OCI-M1 (cell line): ENCODE measurements around the gene WBP11.
"Not testable (repeated sequence)": the region's sequence is repeated elsewhere in the genome, so short reads cannot be mapped to it uniquely, and the experiment has no call there.

Experiments used
- DNase-seq: peaks from one replicate; lab custom pipeline; 2025; lab: John Stamatoyannopoulos, UW

Gene WBP11

DNA sequence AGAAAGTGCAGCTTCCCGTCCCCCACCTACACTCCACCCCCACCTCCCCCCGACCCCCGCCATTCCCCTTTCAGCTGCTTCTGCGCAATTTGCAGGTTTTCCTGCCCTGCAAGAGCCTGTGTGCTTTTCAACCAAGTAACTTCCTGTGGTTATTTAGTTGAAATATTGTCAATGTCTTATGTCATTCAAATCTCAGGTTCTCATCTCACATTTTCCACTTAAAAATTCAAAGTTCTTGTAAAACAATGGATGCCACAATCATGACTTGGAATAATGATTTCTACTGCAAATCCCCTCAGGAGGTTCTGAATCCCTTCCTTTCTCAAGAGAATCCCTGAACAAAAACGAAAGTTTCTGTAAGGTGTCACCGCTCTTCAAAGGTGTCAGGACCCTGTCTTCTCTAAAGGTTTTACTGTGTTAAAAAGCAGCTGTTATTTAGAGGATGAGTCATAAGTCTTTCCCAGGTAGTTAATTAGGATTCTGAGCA is 31.6 kb downstream of the WBP11 start:
- peak; percentile 47 for DNase-seq

DNA sequence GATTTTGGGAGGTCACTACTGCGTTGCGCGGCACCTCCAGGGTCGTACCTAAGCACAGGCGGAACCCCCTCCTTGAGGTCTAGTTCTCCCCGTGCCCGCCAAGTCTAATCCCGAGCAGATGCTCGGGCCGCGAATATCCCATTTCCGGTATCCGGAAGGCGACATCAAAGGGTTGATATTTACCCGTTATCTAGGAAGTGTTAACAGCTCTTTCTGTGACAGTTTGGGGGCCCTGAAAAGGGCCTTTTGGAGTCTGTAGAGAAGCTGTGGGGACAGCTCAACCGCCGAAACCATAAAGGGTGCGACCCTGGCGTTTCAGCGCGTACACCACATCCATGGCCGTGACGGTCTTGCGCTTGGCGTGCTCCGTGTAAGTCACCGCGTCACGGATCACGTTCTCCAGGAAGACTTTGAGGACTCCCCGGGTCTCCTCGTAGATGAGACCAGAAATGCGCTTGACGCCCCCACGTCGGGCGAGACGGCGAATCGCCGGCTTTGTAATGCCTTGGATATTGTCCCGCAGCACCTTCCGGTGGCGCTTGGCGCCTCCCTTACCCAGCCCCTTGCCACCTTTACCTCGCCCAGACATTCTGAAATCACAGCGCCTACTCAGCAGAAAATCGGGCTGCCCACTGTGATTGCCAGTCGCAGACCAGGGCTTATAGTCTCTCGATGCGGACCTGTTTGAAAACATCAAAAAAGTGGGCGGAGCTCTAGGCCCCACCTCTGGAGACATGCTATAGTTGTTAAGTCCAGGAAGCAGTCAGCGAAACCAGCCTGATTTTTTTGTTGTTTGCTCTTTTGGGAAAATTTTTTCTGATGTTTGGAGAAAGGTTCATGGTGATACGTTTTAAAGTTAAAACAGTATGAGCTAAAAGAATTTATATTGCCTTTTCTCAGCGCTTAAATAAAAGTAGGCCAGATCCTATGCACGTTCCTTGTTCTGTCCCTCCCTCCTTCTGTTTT is 32.5 kb downstream of the WBP11 start:
- peak; percentile 97 for DNase-seq

DNA sequence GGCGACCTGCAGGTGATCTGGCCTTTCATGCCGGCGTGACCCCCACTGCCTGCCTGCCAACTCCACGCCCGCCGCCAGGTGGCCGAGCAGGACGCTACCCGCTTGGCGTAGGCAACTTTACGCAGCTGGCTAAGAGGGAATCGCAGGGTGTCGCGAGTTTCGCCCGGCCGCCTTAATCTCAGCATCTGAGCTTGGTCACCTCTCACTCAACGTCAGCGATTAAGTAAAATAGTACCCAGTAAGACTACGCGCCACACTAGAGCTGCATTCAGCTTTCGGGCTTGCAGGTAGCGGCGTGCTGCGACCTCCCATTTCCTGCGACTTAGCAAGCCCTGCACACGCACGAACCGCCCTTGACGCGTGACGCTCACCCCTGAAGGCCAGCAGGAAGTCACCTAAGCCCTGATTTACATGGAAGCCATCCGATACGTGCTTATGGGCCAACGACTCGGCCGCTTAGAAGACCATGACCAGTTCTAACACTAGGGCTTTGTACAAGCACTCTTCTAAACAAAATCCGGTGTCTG is 33.2 kb downstream of the WBP11 start:
- peak; percentile 87 for DNase-seq

DNA sequence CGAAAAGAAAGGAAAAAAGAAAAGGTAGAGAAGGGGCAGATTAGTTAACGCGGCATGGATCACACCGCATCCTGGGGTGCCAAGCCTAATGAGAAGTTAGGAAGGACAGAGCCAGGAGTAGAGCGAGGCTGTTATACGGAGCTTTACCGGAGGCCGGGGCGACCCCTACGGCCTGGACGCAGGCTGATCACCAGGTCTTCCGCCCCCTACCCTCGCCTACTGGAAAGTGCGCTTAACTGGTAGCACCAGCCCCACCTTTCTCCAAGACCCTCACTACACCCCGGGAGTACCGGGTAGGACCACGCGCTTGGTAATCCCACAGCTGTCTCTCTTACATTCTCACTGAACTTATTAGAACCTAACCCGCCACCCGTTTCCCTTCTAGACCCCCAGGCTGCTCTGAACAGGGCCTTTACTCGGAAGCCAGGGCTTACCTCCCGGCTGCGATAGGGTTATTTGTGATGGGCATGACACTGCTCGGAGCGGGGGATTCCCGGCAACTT is 33.8 kb downstream of the WBP11 start:
- DNase-seq = no peak

DNA sequence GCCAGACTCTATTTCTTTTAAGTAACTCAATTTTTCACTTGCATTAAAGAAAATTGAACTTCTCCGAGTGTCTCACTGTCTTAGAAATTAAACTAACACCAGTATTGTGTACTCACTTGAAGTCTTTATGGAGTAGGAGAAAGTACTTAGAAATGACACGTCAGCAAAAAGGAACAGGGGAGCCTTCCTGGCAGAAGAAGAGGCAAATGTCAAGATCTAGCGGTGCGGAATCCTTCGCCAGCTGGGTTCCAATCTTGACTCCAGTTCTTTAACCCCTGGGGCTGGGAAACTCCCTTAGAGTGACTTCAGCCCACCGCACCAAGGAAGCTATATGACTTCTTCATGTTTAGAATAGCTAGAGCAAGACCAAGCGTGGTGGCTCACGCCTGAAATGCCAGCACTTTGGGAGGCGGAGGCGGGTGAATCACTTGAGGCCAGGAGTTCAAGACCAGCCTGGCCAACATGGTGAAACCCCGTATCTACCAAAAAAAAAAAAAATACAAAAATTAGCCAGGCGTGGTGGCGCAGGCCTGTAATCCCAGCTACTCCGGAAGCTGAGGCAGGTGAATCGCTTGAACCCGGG is 34.4 kb downstream of the WBP11 start:
- DNase-seq = no peak

DNA sequence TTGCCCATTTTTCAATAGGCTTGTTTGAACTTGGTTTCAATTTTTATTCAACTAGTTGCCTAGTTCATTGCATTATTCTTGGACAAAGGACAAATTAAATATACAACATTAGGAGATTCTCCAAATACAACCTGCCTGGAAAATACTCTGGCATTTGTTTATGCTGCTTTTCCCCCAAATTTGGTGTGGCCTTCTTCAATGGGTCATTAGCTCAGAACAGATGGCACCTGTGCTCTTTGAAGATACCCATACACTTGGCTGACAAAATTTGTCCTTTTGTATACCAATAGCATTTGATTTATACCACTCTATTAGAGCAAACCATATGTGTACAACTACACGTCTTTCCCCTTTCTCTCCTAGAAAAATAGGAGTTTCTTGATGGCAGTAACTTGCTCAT is 35.7 kb downstream of the WBP11 start:
- no peak for DNase-seq

DNA sequence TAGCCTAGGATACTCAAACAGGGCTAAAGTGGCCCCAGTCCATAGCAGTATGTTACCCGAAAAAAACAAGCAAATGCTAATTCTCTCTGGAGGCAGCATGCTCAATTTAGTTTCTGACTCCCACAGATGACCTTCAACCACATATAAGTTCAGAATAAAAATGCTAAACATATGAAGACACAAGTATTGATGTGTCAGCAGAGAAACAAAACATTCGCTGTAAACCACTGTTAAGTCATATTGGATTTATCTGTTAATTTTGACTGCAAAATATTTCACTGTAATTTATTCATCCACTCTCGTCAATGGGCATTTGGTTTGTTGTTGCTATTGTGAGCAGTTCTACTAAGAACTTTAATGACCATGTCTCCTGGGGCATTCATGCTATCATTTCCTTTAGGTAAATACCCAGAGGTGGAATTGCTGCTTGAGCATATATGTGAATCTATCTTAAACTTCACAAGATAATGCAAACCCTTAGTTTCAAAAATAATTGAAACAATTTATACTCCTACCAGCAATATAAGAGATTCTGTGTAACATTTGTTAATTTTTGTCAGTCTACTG is 36.5 kb downstream of the WBP11 start:
- no peak for DNase-seq

DNA sequence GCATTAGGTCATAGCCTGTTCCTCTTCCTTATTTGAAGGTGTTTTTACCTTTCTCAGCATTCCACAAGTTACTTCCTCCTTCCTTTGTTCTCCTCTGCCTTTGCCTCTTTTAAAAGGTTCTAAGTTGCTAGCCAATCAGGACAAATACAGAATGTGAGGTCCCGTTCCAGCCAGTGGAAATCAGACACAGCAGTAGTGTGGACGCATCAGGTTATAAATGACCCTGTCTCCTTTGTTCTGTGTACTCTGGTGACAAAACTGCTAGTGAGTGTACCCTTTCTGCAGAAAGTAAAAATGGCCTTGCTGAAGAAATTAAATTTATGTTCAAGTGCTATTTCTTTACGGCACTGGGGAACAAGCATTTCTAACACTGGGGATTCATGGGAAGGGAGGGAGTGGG is 37.3 kb downstream of the WBP11 start:
- DNase-seq = not testable (repeated sequence)

DNA sequence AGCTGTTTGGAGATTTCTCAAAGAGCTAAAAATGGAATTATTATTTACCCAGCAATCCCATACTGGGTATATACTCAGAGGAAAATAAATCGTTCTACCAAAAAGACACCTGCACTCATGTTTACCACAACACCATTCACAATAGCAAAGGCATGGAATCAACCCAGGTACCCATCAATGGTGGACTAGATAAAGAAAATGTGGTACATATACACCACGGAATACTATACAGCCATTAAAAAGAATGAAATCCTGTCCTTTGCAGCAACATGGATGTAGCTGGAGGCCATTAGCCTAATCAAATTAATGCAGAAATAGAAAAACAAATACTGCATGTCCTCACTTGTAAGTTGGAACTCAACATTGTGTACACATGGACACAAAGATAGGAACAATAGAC is 37.9 kb downstream of the WBP11 start:
- DNase-seq = no peak

DNA sequence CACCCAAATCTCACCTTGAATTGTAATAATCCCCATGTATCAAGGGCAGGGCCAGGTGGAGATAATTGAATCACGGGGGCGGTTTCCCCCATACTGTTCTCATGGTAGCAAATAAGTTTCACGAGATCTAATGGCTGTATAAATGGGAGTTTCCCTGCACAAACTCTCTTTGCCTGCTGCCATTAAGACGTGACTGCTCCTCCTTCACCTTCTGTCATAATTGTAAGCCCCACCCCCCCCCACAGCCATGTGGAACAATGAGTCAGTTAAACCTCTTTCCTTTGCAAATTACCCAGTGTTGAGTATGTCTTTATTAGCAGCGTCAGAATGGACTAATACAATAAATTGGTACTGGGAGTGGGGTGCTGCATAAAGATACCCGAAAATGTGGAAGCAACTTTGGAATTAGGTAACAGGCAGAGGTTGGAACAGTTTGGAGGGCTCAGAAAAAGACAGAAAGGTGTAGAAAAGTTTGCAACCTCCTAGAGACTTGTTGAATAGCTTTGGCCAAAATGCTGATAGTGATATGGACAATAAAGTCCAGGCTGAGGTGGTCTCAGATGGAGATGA is 43.5 kb downstream of the WBP11 start:
- DNase-seq = not testable (repeated sequence)

DNA sequence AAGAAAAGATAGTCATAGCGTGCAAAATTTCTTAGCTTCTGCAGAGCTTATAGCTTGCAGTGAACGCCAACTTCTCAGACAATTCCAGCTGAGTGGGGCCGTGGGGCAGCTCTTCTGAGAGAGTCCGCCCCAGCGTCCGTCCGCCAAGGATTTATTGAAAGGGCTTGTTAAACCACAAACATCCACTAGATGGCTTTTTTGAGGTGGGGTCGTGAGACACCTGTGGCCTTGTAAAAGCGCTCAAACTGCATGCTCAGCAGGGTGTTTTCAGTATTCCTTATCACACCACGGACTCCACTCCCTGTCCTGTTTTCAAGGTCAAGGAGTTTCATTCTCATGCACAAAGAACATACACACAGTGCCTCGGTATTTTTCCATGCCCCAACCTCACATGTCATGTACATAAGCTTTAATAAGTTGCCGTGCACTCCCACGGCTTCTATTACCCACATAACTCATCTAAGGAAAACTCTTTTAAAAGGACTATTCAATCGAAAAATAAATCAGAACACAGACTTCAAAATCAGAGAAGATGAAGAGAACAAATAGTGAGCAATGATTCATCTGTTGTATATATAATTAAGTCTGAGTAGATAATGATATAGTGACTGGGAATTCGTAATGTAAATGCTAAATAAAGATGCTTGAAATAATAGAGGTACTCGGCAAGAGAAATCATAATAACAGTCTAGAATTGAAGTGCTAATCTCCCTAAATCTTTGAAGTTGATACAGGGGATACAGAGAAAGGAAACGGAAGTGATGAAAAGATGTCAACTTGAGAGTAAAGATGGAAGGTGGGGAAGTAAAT is 46.7 kb downstream of the WBP11 start:
- no peak for DNase-seq

DNA sequence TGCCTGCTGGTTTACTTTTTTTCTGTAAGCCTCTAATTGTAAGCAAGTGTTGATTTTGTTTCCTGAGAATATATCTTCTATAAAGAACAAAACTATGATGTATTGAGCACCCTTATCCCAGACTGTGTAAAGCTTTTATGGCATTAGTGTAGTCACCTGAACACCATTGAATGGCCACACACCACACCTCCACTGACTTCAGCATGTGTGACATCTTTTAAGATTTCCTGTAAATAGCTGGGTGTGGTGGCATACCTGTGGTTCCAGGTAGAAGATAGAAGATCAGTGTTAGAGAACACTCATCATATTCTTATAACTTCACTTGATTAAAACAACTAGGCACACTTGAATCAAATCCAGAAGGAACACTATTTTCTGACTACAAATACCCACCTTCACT is 51.3 kb downstream of the WBP11 start:
- DNase-seq = no peak

DNA sequence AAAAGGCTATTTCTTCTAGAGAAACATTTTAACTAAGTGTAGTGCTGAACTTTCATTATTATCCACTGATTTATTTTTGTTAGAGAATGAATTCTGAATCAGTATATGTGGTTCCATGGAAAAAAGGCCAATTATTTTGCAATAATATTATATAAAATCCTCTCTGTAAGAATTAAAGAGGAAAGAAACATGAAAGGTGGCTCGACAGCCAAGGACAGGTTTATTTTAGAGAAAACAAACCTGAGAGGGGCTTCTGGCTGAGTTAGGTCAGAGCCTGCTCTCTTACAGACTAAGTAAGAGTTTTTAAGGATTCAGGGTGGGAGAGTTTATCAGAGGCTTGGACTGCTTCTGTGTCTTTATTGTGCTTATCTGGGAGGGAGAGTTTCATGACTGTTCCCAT is 60.2 kb downstream of the WBP11 start:
- DNase-seq = peak; percentile 29

DNA sequence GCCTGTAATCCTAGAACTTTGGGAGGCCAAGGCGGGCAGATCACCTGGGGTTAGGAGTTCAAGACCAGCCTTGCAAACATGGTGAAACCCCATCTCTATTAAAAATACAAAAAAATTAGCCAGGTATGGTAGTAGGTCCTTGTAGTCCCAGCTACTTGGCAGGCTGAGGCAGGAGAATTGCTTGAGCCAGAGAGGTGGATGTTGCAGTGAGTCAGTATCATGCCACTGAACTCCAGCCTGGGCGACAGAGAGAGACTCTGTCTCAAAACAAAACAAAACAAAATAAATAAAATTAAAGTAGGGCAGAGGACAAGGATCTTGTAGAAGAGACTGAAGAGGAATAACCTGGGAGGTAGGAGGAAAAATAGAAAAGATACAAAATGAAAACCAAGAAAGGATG is 61.3 kb downstream of the WBP11 start:
- no peak for DNase-seq

DNA sequence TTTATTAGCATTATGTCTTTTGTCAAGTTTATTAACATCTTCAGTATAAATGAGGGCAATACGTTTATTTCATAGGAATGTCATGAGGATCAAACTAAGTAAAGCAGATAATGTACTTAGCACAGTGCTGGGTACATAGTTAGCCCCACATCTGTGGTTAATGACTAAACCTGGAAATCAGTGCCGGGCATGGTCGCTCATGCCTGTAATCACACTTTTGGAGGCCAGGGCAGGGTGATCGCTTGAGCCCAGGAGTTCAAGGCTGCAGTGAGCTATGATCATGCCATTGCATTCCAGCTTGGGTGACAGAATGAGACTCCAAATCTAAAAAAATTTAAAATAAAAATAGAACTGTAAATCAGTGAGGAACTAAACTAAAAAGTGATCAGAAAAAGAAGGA is 62.1 kb downstream of the WBP11 start:
- no peak for DNase-seq

DNA sequence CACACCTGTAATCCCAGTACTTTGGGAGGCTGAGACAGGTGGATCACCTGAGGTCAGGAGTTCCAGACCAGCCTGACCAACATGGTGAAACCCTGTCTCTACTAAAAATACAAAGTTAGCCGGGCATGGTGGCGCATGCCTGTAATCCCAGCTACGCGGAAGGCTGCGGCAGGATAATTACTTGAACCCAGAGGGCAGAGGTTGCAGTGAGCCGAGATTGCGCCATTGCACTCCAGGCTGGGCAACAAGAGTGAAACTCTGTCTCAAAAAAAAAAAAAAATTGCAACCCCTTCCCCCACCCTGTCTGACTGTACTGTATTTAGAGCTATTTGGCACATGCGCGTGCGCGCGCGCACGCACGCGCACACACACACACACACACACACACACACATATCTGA is 66.8 kb downstream of the WBP11 start:
- DNase-seq = not testable (repeated sequence)
